ENCODE data around the gene MRPS6.
A peak's percentile ranks its signal among the peaks of the same experiment; 100 is the strongest.

MRPS6 gene

DNA sequence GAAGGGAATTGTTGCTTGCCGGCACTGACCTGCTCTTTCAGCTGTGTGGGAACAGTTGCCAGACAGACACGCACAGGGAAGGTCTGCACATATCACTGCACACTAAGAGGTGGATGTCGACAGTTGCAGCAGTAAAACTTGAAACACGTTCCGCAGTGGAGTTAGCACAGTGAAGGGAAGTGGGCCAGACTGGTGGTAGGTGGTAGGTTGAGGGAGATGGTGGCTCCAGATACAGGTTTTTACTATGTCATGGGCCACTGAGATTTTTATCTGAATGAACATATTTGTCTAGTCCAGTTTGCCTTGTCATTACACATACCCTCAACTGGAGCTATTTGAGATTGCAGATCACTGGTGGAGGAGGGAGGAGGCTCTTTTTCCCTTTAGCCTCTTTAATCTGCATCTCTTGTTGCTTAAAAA is 13.5 kb downstream of the MRPS6 start:
- no peak for DNase-seq (ENCODE audit: low read depth)
- TF ChIP-seq, protein P1, sequence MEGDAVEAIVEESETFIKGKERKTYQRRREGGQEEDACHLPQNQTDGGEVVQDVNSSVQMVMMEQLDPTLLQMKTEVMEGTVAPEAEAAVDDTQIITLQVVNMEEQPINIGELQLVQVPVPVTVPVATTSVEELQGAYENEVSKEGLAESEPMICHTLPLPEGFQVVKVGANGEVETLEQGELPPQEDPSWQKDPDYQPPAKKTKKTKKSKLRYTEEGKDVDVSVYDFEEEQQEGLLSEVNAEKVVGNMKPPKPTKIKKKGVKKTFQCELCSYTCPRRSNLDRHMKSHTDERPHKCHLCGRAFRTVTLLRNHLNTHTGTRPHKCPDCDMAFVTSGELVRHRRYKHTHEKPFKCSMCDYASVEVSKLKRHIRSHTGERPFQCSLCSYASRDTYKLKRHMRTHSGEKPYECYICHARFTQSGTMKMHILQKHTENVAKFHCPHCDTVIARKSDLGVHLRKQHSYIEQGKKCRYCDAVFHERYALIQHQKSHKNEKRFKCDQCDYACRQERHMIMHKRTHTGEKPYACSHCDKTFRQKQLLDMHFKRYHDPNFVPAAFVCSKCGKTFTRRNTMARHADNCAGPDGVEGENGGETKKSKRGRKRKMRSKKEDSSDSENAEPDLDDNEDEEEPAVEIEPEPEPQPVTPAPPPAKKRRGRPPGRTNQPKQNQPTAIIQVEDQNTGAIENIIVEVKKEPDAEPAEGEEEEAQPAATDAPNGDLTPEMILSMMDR (conservative IDR thresholded peaks at IDR 0.05; ENCODE audit: low read depth, low read length): no peak
- no peak overlapping the region for H3K4me3 ChIP-seq (ENCODE audit: low read depth, low read length)

DNA sequence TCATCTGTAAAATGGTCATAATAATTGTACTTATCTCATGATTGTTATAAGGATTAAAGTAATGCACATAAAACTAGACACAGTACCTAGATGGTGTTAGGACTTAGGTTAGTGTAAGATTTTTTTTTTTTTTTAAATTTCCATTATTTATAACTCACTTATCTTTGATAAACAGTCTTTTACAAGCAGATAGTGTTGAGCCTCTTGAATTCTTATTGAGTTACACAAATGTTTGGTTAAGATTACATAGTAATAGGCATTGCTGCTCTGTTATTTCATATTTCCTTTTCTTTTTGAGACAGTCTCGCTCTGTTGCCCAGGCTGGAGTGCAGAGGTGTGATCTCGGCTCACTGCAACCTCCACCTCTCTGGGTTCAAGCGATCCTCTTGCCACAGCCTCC is 15.4 kb downstream of the MRPS6 start:
- no peak overlapping the region for H3K4me3 ChIP-seq (ENCODE audit: low read depth, low read length)

DNA sequence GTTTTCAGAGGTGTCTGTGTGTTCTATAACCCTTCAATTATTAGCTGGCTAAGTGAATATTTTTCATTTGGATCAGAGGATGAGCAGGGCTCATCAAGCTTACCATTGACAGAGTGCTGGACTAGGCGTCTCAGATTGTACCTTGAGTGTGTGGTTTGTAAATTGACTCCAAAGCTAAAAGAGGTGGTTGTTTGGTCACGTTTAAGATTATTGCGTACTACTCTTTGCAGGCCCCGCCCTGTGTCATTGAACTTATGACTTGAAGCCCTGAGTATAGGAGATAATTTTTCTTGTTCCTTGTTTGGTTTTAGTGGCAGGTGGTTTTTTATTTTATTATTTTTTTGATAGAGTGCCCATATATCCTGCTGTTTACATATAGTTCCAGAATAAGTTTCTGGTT is 17.7 kb downstream of the MRPS6 start:
- DNase-seq (ENCODE audit: low read depth): no peak
- TF ChIP-seq, protein P1 (conservative IDR thresholded peaks at IDR 0.05; ENCODE audit: low read depth, low read length): no peak
- no peak overlapping the region for H3K4me3 ChIP-seq (ENCODE audit: low read depth, low read length)

More for the DNA sequence above, 15.4 kb downstream of the MRPS6 start:
- TF ChIP-seq, protein P1 (conservative IDR thresholded peaks at IDR 0.05; ENCODE audit: low read depth, low read length): no peak
- no peak for DNase-seq (ENCODE audit: low read depth)

DNA sequence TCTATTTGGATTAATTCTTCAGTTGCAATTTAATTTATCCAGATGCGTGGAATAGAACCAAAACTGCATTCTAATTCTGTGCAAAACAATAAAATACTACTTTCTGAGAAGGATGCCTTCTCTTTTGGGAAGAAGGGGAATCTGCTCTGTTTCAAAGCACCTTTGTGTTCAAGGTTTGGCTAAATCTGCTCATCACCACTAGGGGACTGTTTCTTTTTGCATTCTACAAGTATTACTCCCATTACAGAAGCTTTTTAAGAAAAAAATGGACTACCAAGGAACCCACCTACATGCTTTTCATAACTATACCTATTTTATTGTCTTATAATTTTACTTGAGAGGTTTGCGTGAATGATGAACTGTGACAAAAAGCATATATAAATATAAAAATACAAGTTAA is 18.2 kb downstream of the MRPS6 start:
- TF ChIP-seq, protein P1 (conservative IDR thresholded peaks at IDR 0.05; ENCODE audit: low read depth, low read length): peak; percentile 57
- DNase-seq (ENCODE audit: low read depth): no peak
- H3K4me3 ChIP-seq (ENCODE audit: low read depth, low read length): no peak overlapping the region

DNA sequence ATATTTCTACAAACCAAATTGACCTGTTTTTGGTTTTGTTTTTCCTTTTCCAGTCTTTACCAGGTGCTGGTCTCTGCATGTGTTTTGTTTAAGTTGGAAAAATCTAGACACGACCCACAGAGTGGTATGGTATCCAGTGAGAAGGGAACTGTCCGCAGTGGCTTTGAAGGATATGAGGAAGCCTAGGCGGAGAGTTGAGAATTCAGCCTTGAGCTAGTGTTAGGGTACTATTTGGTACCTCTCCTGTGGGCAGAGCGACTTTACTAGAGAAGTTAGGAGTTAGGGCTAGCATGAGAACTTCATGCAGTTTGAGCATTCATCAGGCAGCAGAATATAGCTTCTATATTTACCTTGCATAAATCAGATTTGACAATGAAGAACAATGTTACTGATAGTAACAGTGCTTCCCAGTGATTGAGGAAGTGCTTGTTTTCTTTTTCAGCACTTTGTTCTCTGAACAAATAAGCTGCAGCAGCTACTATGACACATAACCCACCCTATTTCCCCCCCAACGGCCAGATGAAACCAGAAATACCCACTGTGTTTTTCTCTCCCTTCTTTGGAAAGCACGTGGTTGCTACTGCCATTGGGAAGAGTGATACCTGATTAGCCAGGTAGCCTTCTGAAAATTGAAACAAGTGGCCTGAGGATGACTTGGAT is 19.0 kb downstream of the MRPS6 start:
- no peak for DNase-seq (ENCODE audit: low read depth)
- no peak overlapping the region for H3K4me3 ChIP-seq (ENCODE audit: low read depth, low read length)
- TF ChIP-seq, protein P1 (conservative IDR thresholded peaks at IDR 0.05; ENCODE audit: low read depth, low read length): no peak

DNA sequence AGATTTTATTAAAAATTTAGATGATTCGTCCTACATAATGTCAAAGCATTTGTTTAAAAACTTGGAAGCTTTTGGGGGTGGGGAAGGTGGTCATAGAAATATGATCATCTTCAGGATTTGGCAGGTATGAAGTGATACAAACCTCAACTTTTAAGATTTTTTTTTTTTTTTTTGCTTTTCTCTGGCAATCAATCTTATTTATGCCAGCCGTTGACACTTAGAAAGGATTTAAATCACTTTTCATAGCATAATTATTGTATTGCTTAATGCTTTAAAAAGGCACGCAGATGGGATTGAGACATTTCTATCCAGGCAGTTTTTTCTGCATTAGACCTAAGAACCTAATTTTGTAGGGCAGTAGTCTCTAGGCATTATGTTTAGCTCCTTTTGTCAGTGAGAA is 19.7 kb downstream of the MRPS6 start:
- TF ChIP-seq, protein P1 (conservative IDR thresholded peaks at IDR 0.05; ENCODE audit: low read depth, low read length): no peak
- DNase-seq (ENCODE audit: low read depth): no peak
- H3K4me3 ChIP-seq (ENCODE audit: low read depth, low read length): no peak overlapping the region

DNA sequence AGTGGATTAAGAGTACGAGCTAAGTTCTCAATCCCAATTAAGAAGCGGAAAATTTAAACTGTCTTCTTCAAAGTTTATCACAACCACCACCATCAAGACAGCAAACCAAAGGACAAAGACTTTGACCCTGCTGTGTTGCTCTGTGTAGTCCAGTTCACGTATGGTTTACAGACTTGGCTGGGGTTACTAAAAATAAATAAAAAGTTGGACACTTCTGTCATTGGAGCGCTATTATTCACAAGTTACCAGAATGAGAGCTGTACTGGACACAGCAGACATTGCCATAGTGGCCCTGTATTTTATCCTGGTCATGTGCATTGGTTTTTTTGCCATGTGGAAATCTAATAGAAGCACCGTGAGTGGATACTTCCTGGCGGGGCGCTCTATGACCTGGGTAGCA is 21.6 kb downstream of the MRPS6 start:
- H3K4me3 ChIP-seq (ENCODE audit: low read depth, low read length): no peak overlapping the region
- TF ChIP-seq, protein P1 (conservative IDR thresholded peaks at IDR 0.05; ENCODE audit: low read depth, low read length): no peak
- DNase-seq (ENCODE audit: low read depth): no peak

Data from choroid plexus epithelial cell (primary cell).